NCI-H2196 treated with DMSO at 0.1 percent for 48 hours (cell line): ENCODE results near the gene HIRA.

Source experiments
- DNase-seq: peaks from one replicate; lab custom pipeline; 2025; ENCODE audit not compliant: unreplicated experiment; lab: John Stamatoyannopoulos, UW

The HIRA gene

GRCh38 chr22:19358195-19358594 is 73.3 kb downstream of the HIRA start:
- DNase-seq: no peak

- no peak for DNase-seq
Measured at GRCh38 chr22:19357270-19358105, 74.0 kb downstream of the HIRA start.

DNA sequence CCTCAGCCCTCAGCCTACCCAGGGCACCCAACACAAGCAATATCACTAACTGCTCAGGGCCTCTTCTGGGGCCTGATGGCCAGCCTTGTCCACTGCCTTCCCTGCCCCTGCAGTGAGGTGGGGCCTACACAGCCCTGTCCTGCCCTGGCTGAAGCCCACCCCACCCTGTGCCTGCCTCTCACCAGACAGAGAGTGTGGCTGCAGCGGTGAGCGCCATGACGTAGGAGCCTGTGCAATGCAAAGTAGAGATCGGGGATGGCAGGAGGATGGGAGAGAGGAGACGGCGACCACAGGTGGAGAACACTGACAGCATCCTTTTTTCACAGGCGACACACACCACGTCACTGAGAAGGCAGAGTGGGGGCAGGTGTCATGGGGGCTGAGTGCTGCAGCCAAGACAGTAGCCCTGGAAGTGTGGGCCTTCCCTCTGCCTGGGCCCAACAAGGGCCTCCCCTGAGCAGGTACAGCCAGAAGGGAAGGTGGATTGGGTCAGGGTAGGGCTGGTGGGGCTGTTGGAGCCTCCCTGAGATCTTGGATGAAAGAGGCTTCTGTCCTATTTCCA is 74.7 kb downstream of the HIRA start:
- DNase-seq: no peak

DNA sequence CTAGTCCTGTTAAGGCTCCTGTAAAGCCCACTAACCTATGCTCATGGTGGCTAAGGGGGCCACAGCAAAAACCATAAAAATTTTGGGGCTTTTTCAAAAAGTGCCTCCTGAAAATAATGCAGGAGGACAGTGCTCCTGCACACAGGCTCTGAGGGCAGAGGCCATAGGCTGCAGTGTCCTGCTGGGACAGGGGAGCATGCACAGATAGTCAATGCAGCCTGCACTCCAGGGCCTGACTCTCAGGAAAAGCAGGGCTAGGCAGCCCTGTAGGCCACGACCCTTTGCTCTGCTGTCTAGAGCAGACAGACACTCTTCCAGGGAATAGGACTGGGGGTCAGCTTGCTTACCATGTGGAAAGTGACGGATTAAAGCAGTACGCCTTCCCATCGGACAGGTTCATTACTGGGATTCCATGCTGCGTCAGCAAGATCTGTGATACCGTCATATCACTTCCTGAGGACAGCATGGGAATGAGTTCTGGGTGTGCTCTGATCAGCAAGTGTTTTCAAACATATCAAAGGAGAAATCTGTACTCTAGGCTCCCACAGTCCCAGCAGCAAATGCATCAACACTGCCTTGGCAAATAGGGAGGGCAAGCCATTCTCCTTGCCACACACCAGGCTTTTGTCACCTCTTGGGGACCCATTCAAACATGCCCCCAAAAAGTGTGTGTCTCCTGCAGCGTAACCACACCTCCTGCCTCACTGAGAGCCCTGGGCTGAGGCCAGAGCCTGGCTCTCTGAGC is 75.9 kb downstream of the HIRA start:
- DNase-seq: no peak

GRCh38 chr22:19354201-19354600 is 77.3 kb downstream of the HIRA start:
- DNase-seq: no peak

DNA sequence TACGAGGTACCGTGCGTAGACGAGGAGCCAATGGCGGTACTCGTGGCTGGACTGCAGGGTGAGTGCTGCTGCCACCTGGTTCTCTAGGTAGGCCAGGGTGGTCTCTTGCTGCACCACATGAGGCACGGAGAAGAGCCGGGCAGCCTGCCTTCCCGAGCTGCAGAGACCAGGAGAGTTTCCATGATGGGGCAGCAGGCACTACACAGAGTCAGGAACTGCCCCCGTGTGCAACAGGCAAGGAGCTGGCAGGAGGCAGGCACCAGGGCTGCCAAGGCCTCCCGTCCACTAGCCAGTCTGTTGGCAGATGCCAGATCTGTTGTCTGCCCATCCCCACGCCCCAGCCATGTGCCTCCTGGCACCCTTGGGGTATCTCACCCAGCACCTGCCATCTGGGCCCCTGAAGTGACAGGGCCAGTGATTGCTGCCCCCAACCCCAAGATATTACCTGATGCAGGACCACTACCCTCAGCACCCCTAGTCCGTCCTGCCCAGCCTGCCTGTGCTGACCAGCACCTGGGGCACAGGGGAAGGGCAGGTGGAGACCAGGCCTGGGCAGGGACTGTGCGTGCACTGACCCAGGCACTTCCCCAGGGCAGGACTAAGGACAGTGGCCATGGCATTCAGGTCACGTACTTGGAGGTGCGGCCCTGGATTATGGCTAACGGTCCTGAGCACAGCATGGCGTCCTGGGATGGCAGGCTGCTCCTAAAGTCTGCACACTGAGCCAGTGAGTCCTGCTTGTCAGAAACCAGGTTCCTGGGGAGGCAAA is 78.0 kb downstream of the HIRA start:
- no peak for DNase-seq

GRCh38 chr22:19352766-19353165 is 78.8 kb downstream of the HIRA start:
- no peak for DNase-seq

DNA sequence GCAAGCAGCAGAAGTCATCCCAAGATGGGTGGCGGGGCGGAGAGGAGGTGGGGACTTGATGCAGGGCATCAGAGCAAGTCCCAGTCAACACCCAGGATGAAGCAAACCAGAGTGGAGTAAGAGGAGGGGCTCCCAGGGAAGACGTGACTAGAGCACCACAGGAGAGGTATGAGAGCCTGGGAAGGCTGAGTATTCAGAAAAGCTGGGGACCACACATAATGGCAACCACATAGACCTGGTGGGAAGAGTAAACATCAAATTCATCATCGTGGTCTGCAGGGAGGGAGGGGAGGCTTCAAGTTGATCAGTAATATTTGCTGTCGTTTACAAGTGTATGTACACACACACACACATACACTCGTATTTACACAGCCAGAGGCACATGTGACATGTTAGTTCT is 79.3 kb downstream of the HIRA start:
- no peak for DNase-seq

DNA sequence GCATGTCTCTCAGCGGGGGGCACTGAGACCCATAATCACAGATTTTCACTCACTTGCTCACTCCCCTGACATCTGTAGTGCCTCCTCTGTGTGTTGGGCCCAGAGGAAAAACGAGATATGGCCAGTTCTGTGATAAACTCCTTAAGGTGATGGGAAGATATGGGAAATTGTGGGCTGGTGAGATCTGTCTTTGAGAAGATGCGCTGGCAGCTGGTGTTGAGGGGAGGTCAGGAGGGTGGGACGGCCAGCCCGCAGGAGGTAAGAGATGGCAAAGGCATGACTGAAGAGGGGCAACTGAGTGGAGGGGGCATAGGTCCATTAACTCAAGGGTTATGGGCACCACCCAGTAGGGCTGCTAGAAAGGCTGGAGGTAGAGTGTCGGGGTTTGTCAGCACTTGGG is 79.9 kb downstream of the HIRA start:
- no peak for DNase-seq

- DNase-seq: no peak
Measured at GRCh38 chr22:19350947-19351346, 80.6 kb downstream of the HIRA start.

DNA sequence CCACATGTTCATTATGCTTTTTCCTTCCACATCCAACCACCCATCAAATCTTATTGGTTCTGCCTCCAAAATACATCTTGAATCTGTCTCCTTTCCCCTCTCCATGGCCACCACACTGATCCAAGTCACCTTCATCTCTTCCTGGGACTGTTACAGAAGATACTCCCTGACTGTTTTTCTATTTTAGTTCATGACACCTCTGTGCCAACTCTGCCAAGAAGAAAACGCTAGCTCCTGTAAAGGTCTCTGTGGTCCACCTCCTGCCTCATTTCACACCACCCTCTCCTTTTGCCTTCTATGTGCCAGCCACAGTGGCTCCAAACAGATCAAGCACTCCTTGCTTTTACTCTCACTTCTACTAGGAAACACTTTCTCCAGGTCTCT is 81.1 kb downstream of the HIRA start:
- DNase-seq: no peak

GRCh38 chr22:19349778-19350475 is 81.6 kb downstream of the HIRA start:
- DNase-seq: no peak

GRCh38 chr22:19346677-19347265 is 84.8 kb downstream of the HIRA start:
- DNase-seq: no peak

DNA sequence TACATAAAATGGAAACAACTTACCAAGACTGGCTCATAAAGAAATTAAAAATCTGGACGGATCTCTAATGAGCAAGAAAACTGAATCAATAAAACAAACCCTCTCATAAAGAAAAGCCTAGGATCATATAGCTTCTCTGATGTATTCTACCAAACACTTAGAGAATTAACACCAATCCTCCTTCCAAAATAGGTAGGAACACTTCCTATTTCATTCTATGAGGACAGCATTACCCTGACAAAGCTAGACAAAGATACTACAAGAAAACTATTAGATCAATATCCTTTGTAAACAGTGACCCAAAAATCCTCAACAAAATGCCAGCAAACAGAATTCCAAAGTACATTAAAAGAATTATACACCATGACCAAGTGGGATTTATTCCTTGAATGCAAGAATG is 87.1 kb downstream of the HIRA start:
- no peak for DNase-seq

GRCh38 chr22:19343470-19343869 is 88.1 kb downstream of the HIRA start:
- no peak for DNase-seq

DNA sequence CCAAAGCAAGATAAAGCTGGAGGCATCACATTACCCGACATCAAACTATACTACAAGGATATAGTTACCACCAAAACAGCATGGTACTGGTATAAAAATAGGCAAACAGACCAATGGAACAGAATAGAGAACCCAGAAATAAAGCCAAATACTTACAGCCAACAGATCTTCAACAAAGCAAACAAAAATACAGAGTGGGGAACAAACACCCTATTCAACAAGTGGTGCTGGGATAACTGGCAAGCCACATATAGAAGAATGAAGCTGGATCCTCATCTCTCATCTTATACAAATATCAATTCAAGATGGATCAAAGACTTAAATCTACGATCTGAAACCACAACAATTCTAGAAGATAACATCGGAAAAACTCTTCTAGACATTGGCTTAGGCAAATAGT is 90.0 kb downstream of the HIRA start:
- DNase-seq: no peak

- no peak for DNase-seq
Measured at GRCh38 chr22:19337137-19337536, 94.4 kb downstream of the HIRA start.

GRCh38 chr22:19336133-19337075 is 95.1 kb downstream of the HIRA start:
- no peak for DNase-seq

DNA sequence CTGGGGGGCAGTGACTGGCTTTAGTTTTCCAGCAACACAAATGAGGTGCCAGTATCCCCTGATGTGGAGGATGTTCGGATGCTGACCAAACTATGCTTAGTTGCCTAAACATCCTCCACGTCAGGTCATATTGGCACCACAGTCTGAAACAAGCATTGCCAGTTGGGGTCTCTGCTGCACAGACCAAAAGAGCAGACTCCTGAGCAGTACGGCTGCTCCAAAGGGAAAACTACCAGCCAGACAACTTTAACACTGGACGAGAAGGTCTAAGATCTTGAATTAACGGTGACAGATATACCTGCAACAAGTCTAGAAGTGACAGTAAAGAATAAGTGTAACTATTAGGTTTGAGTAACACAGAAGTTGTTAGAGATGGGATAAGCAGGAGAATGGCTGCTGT is 99.6 kb downstream of the HIRA start:
- DNase-seq: no peak
